Suprapubic skin (tissue), 4 donors: ENCODE data around the gene ANKRD36B. TPM values are rescaled to one million over a fixed set of nuclear protein-coding genes. Genes with fewer than 3 reads are reported as not detected.
"Not testable (repeated sequence)": the region's sequence is repeated elsewhere in the genome, so short reads cannot be mapped to it uniquely, and the experiment has no call there.

Experiments
- DNase-seq, 2 donors: peaks; one replicate each; pipeline ENCODE4 v3.0.0-alpha.2; 2019; ENCODE audit warnings: low spot score in 2 of 2
- H3K27ac ChIP-seq: fragments of 200-600 bp; sonication (generic); one replicate; pipeline ENCODE4 v1.5.1; 2019
- H3K27me3 ChIP-seq: fragments of 200-600 bp; sonication (generic); one replicate; pipeline ENCODE4 v1.5.1; 2019
- H3K36me3 ChIP-seq: fragments of 200-600 bp; sonication (generic); one replicate; pipeline ENCODE4 v1.5.1; 2019
- H3K4me1 ChIP-seq: fragments of 200-600 bp; sonication (generic); one replicate; pipeline ENCODE4 v1.5.1; 2019
- H3K4me3 ChIP-seq: fragments of 200-600 bp; sonication (generic); one replicate; pipeline ENCODE4 v1.5.1; 2019; ENCODE audit warnings: mild to moderate bottlenecking
- H3K9me3 ChIP-seq: fragments of 200-600 bp; sonication (generic); one replicate; pipeline ENCODE4 v1.5.1; 2019
- EP300 ChIP-seq: sonication (generic); formaldehyde crosslinking; IDR thresholded peaks from one replicate; pipeline ENCODE4 v1.6.1; 2017; ENCODE audit warnings: antibody characterized with exemption
- POLR2A ChIP-seq, 2 donors: fragments of 450-650 bp; IDR thresholded peaks; one replicate each; pipeline ENCODE4 v1.6.1; 2017; ENCODE audit warnings: antibody characterized with exemption in 2 of 2, mild to moderate bottlenecking in 2 of 2, moderate library complexity in 2 of 2
- POLR2AphosphoS5 ChIP-seq, 3 donors: sonication (generic); formaldehyde crosslinking; IDR thresholded peaks; one replicate each; pipeline ENCODE4 v1.6.1; 2017; ENCODE audit warnings: antibody characterized with exemption in 3 of 3
- WGBS: methylation state at CpG from one replicate; pipeline ENCODE4 v1.1.5; 2018; 5-methylcytosine and 5-hydroxymethylcytosine counted together
- total RNA-seq, 4 donors: library from RNA; depleted of rRNA; stranded (reverse); fragments of >200 nt; gene quantifications; one replicate each; pipeline ENCODE4 v1.1.0, GENCODE V29; 2016
- TF ChIP-seq, protein P1 (sequence below), 2 donors: fragments of 200-600 bp in 1 of 2; fragments of 450-650 bp in 1 of 2; sonication (generic) in 1 of 2; IDR thresholded peaks; one replicate each; pipeline ENCODE4 v1.5.1; 2016 to 2019; ENCODE audit warnings: antibody characterized with exemption in 2 of 2, mild to moderate bottlenecking in 1 of 2, moderate library complexity in 1 of 2

The ANKRD36B gene
- total RNA-seq, 4 donors from 2014 or later = 13.8 to 112 (median 20.9) TPM

DNA sequence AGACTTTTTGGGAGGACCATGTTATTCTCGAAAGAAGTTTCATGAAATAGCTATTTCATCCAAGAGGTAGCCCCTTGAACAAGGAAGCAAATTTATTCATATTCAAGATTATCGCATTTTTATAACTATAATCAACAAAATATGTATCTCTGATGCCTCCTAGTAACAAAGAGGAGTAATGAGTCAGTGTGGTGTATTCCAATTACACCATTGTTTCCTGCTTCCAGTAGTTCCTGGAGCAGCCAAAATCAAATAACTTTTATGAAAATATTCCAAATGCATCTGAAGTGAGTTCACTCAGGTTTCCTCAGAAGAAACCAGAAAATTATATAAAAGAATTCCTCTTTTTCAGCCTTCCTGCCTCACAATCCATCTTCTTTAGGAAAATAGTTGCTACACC, 43.0 kb downstream of the ANKRD36B start:
- Histone ChIP-seq H3K9me3 (no peaks in the 10 kb centered on the region), H3K36me3 (peaks cover 29% of the 10 kb centered on the region), H3K27ac (no peak overlapping the region), H3K4me3 (no peak overlapping the region), H3K4me1 (no peaks in the 10 kb centered on the region), H3K27me3 (no peaks in the 10 kb centered on the region)
- TF ChIP-seq EP300 = no peak
- no peak for TF ChIP-seq POLR2AphosphoS5 (IDR thresholded peaks at IDR 0.05)
- TF ChIP-seq, protein P1, sequence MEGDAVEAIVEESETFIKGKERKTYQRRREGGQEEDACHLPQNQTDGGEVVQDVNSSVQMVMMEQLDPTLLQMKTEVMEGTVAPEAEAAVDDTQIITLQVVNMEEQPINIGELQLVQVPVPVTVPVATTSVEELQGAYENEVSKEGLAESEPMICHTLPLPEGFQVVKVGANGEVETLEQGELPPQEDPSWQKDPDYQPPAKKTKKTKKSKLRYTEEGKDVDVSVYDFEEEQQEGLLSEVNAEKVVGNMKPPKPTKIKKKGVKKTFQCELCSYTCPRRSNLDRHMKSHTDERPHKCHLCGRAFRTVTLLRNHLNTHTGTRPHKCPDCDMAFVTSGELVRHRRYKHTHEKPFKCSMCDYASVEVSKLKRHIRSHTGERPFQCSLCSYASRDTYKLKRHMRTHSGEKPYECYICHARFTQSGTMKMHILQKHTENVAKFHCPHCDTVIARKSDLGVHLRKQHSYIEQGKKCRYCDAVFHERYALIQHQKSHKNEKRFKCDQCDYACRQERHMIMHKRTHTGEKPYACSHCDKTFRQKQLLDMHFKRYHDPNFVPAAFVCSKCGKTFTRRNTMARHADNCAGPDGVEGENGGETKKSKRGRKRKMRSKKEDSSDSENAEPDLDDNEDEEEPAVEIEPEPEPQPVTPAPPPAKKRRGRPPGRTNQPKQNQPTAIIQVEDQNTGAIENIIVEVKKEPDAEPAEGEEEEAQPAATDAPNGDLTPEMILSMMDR (IDR thresholded peaks at IDR 0.05) = no peak
- TF ChIP-seq POLR2A (IDR thresholded peaks at IDR 0.05) = no peak
- WGBS = 81% methylated on average over 2 of the region's 2 CpGs
- no peak for DNase-seq

DNA sequence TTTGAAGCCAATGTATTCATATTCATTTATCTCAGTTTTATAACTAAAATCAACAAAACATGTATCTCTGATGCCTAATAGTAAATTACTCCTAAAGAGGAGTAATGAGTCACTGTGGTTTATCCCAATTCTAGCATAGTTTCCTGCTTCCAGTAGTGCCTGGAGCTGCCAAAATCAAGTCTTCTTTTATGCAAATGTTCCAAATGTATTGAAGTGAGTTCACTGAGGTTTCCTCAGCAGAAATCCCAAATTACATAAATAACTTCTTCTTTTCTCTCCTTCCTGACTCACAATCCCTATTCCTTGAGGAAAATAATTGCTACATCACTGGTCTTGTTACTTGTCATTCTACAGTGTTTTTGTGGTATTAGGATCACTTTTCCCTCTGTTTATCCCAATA, 44.8 kb downstream of the ANKRD36B start:
- not testable (repeated sequence) for DNase-seq, H3K9me3 ChIP-seq, H3K27ac ChIP-seq, H3K4me1 ChIP-seq, H3K27me3 ChIP-seq, H3K4me3 ChIP-seq
- H3K36me3 ChIP-seq = peaks cover 20% of the 10 kb centered on the region

DNA sequence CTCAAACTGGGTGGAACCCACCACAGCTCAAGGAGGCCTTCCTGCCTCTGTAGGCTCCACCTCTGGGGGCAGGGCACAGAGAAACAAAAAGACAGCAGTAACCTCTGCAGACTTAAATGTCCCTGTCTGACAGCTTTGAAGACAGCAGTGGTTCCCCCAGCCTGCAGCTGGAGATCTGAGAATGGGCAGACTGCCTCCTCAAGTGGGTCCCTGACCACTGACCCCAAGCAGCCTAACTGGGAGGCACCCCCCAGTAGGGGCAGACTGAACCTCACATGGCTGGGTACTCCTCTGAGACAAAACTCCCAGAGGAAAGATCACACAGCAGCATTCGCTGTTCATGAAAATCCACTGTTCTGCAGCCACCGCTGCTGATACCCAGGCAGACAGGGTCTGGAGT, 63.8 kb downstream of the ANKRD36B start:
- DNase-seq, H3K4me3 ChIP-seq, H3K4me1 ChIP-seq, H3K27ac ChIP-seq, H3K9me3 ChIP-seq, H3K27me3 ChIP-seq, H3K36me3 ChIP-seq: not testable (repeated sequence)
- WGBS = no CpG with 5 or more reads among the region's 2 CpGs

DNA sequence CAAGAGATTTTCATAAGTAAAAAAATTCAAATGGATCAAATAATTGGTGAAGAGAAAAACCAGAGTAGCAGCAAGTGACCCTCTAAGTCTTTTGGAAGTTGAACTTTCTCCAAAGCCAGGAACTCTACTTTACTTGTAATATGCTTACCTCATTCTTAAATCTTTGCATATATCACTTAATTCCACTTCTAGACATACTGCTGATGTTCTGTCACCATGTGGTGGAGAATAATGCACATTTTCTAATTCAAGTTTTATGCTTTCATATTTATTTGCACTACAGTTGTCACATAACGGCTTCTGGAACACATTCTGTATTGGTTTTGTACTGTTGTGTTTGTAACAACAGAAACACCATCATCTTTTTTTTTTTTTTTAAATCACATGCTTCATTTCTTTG, 65.9 kb downstream of the ANKRD36B start:
- not testable (repeated sequence) for H3K27ac ChIP-seq, H3K9me3 ChIP-seq, H3K4me3 ChIP-seq, H3K36me3 ChIP-seq, H3K27me3 ChIP-seq, H3K4me1 ChIP-seq, DNase-seq
- 94% methylated on average over 1 of the region's 1 CpG for WGBS

DNA sequence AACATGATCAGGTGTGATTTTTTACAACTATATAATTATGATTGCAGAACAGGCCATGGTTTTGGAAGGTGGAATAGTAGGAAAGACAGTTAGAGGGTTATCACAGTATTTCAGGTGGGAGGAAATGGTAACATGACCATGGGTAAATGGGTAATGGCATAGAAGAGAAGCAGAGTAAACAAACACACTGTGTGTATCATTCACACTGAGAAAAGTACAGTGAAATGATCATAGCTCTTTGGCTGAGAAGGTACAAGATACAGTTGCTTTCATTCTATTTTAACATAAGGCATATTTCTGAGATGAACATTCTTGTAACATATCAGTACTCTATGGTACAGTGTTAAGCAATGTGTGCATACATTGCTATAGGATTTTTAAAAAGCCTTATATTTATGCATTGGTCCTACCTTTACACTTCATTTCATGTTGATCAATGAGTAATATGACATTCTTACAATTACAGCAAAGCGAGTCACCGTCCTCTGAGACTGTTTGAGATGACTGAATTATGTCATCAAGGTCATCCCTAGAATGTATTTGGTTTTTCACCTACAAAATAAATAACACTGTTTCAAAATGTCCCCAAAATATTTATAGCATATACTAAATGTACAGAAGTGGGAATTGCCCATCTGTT, 66.6 kb downstream of the ANKRD36B start:
- no CpG with 5 or more reads among the region's 2 CpGs for WGBS
- H3K9me3 ChIP-seq, H3K27me3 ChIP-seq, H3K4me1 ChIP-seq, H3K27ac ChIP-seq, H3K36me3 ChIP-seq, DNase-seq, H3K4me3 ChIP-seq: not testable (repeated sequence)

DNA sequence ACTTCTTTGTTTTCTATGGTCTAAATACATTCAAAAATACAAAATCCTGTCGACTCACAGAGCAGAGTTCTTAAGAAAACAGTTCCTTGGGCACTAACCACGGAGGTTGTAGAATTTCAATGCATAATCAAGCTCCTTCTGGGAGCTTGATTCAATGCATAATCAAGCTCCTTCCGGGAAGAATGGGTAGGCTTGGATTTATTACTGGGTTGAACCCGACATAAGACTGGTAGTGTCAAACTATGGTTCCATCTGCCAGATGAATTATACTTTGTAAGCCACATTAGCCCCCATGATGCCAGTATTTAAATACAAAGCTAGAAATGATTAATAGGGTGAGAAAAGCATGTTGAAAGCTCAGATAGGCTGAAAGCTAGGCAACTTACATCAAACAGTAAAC, 94.0 kb downstream of the ANKRD36B start:
- WGBS = 96% methylated on average over 3 of the region's 4 CpGs
- H3K36me3 ChIP-seq, H3K9me3 ChIP-seq, H3K4me3 ChIP-seq, H3K4me1 ChIP-seq, DNase-seq, H3K27me3 ChIP-seq, H3K27ac ChIP-seq: not testable (repeated sequence)

DNA sequence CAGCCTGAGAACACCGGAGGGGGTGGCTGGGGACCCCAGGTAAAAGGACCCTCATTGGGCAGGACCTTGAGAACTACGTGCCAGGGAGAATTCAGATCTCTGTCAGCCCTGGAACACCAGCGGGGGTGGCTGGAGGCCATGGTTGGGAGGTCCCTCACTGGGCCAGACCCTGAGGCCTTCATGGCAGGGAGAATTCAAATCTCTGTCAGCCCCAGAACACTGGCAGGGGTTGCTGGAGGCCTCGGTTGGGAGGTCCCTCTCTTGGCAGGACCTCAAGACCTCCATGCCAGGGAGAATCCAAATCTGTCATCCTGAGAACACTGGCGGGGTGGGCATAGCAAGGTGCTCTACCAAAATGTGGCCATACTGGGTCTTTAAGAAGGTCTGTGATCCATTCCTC, 99.5 kb downstream of the ANKRD36B start:
- H3K27me3 ChIP-seq, H3K4me1 ChIP-seq, H3K4me3 ChIP-seq, H3K36me3 ChIP-seq, H3K9me3 ChIP-seq, H3K27ac ChIP-seq: not testable (repeated sequence)
- peak; percentile 61 to 76 for DNase-seq
- WGBS = 90% methylated on average over 4 of the region's 5 CpGs

Other genes starting within 250 kb of the ANKRD36B start
- gene COX5B, start 56.2 kb upstream of the ANKRD36B start, total RNA-seq = 100 to 1,000 TPM; 260 to 595 (median 427) TPM
- gene ACTR1B, start 74.2 kb upstream of the ANKRD36B start, total RNA-seq = 10 to 100 TPM; 54.9 to 89.1 (median 74.4) TPM
- 10 to 100 TPM in 3 of 4 donors, 1 to 10 TPM in 1; 4.5 to 45.7 (median 14.7) TPM for gene C2orf92, start 79.8 kb upstream of the ANKRD36B start, total RNA-seq
- gene ZAP70, start 123.7 kb upstream of the ANKRD36B start, total RNA-seq = 1 to 10 TPM; 1.1 to 5.5 (median 2.2) TPM